GM21737 (cell line): Measurements from ENCODE around the gene SLC28A3.

Source experiments
- ATAC-seq: cut with Tn5 transposase; IDR thresholded peaks from one replicate; pipeline ENCODE4 v1.9.1; 2021; ENCODE audit warnings: mild to moderate bottlenecking, moderate library complexity; ENCODE audit not compliant: unreplicated experiment

The SLC28A3 gene

GRCh38 chr9:84339962-84340361 lies 596 bp downstream of the SLC28A3 start:
- ATAC-seq = no peak

- no peak for ATAC-seq
These were observed 1.1 kb downstream of the SLC28A3 start for GRCh38 chr9:84339503-84339902.

DNA sequence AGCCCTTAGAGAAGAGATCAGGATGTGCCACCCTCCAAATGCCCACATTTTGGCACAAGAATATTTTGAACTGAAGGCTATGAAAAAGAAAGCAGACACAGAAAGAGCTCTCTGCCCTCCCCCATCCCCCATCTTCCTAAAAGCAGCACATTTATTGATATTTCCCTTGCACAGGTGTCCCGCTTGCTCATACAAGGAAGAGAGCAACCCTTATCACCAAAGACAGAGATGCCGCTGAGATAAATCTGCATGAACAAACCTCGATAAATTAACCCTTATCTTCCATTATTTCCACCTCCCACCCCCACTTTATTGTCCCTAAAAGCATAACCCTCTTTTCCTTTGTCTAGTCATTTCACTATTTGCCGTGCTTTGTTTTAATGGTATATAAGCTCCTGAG lies 1.8 kb downstream of the SLC28A3 start:
- ATAC-seq = no peak

DNA sequence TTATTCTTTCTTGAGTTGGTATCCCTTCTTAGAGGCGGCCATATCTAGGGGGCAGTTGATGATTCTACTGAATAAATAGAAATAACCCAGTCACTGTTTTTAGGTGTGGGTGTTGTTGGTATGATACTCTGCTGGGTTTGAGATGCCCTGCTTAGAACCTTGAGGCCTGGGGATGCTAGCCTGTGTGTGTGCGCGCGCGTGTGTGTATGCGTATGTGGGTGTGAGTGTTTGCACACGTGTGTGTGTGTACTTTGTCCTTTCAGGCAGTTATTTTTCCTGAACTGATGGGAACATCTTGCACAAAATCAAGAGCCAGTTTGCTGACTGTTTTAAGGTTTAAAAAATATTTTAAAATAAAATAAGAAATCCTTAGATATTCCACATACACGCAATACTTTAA lies 3.3 kb downstream of the SLC28A3 start:
- ATAC-seq = no peak

DNA sequence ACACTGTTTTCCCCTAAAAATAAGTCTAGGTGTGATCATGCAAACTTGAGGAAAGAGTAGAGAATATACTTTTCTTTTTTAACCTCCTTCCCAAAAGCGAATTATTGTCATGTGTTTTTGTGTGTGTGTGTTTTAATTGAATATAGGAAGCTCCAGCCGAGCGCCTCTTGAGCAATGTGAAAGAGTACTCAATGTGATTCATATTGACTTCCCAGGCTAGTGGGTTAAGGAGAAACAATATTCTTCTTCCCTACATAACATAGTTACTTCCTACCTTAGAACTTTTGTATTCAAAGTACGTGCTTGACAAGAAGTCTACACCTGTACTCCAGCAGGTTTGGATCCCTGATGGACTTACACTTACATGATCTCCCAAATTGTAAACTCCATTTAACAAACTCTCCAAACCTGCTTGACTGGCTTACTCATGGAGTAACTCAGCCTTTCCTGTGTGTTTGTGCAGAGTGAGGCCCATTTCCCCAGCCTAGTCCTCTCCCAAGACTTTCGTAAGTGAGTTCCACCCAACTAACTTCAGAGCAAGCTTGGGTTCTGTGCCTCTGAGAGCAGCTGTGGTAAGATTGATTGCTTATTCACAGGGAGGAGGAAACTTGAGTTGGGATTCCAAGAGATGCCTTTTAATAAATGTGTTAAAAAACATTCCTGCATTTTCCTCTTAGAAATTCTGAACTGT lies 9.3 kb downstream of the SLC28A3 start:
- ATAC-seq = no peak

- ATAC-seq = no peak
These were observed 10.3 kb downstream of the SLC28A3 start for GRCh38 chr9:84330246-84330645.

DNA sequence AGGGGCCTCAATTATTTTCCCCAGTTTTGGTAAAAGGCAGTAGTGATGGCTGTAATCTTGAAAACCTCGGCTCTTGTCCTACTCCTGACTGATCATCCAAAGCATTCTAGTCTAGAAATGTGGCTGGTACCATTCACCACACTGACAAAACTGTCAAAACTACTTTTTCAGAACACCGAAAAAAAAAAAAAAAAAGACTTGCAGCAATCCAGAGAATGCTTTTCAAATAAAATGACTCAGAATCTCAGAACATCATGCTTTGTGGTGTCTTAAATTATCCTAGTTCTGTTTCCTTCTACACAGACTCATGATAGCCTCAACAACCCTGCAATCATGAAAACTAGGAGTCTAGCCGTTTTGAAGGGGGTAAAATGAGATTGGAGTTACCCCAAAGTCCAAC lies 13.4 kb downstream of the SLC28A3 start:
- ATAC-seq = no peak

DNA sequence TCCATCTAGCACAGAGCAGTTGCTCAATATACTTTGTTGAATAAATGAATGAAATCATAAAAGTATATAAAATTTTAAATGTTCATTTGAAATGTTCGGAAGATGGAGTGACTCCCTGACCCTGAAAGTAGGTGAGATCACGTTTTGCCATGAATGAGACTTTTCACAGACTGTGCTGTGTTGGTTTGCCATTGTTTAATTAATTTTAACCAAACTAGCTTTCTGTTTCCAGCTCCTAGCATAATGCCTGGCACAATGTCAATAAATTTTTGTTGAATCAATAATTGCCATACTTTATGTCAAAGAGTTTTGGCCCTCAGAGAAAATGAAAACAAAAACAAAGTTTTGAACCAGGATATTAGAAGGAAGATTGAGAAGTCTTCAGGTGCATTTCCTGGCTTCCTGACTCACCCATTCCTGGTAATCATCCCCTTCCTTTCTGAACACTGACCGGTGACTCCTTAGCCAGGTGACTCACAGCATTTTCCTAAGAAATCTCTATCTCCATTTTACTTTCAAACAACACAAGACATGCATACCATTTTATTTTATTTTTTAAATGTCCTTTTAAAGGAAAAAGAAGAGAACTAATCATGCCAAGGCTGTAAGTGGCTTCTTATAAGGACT lies 15.1 kb downstream of the SLC28A3 start:
- no peak for ATAC-seq

DNA sequence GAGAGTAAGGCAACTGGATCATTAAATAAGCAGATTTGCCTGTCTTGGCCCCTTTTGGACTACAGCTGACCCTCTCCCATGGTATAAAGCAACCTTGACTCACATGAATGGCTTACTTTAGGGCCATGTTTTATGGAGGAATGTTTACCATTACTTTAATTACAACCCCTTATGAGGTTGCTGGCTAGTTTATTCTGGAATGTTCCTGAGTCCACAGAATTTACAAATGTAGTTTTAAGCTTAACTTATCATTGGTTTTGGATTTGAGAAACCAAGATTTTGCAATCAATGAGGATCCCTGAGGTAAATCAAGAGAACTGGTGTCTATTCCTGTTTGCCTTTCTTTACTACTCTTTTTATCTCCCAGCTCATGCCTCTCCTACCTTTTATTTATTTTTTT lies 15.7 kb downstream of the SLC28A3 start:
- no peak for ATAC-seq

DNA sequence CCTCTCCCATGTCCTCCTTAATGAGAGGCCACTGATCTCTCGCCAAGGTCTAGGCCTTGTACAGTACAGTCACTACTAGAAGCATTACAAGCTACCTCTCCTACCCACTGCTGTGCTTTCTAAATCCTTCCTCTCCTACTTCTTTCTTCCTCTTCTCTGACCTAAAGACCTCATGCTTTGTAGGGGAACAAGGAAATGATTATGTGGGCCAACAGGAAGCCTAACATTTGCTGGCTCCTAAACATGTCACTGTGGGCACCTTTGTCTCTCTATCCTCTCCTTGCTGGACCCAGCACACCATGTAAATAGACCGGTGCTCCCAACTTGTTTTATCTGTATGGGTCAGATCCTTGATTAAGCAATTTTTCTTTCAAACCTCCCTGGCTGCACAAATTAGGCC lies 16.7 kb downstream of the SLC28A3 start:
- no peak for ATAC-seq

GRCh38 chr9:84322828-84323227 lies 17.7 kb downstream of the SLC28A3 start:
- ATAC-seq = no peak

DNA sequence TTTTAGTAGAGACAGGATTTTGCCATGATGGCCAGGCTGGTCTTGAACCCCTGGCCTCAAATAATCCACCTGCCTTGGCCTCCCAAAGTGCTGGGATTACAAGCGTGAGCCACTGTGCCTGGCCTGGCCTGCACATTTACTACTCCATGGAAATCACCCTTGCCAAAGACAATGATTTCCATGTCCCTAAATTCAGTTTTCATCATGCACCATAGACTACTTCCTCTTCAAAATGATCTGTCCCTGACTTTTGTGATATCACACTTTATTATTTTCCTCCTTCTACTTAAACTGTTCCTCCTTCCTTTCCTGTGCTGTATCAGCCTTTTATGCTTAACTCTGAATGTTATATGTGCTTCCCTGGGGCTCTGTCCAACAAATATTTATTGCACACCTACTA lies 20.3 kb downstream of the SLC28A3 start:
- ATAC-seq = no peak

GRCh38 chr9:84319632-84320031 lies 20.9 kb downstream of the SLC28A3 start:
- ATAC-seq = no peak

GRCh38 chr9:84318981-84319380 lies 21.6 kb downstream of the SLC28A3 start:
- no peak for ATAC-seq

DNA sequence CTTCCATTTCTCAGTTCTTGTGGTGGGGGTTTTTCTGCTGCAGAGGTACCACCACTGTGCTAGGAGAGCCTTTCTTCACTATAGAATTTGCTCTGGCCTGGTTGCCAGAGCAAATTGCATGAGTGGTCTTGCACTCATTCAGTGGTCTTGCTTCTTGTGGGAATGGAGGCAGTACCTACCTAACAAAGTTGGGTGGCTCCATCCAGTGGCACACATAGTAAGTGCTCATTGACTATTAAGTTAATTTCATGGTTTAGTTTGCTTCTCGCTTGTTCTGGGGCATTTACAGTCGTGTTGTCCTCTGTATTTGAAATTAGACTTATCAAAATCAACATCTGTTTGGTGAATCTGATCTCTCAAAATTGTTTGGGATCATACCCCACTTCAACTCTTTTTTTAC lies 23.0 kb downstream of the SLC28A3 start:
- ATAC-seq = no peak

GRCh38 chr9:84315278-84315877 lies 25.2 kb downstream of the SLC28A3 start:
- ATAC-seq = no peak

GRCh38 chr9:84314306-84314705 lies 26.3 kb downstream of the SLC28A3 start:
- no peak for ATAC-seq

- no peak for ATAC-seq
These were observed 29.7 kb downstream of the SLC28A3 start for GRCh38 chr9:84310883-84311282.

DNA sequence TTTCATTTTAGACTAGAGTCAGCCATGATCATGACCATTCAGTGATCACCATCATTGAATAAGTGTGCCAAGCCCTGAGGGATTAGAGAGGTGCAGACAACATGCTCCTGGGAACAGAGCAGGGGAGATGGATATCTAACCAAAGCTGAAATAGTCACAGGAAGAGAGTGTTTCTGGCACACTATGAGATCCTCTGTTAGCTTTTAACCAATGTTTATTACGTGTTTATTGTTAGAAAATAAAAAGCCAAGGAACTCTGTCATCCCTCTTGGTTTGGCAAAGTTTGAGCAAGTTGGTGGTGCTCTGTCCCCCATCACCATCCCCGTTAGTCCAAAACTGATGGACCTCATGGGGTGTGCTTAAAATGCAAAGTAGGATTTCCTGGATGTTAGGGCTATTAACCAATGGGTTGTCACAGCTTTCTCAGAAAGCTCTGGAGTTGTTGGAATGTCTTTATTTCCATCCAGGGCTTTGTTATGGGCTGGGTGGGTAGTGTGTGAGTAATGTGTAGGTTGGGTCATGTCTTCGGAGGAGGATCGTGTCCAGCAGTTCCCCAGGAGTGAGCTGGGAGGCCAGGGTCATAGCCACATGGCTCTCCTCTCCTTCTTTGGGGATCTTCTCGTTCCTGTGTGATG lies 34.9 kb downstream of the SLC28A3 start:
- ATAC-seq = no peak

- ATAC-seq = no peak
These were observed 36.4 kb downstream of the SLC28A3 start for GRCh38 chr9:84304166-84304565.

- ATAC-seq = no peak
These were observed 37.5 kb downstream of the SLC28A3 start for GRCh38 chr9:84303061-84303460.

- ATAC-seq = no peak
These were observed 38.7 kb downstream of the SLC28A3 start for GRCh38 chr9:84301851-84302250.
